ENCODE results near the gene OLFML2B.

GRCh38 chr1:161986328-161986727, 37.3 kb downstream of the OLFML2B start:
- TF ChIP-seq, protein P1, sequence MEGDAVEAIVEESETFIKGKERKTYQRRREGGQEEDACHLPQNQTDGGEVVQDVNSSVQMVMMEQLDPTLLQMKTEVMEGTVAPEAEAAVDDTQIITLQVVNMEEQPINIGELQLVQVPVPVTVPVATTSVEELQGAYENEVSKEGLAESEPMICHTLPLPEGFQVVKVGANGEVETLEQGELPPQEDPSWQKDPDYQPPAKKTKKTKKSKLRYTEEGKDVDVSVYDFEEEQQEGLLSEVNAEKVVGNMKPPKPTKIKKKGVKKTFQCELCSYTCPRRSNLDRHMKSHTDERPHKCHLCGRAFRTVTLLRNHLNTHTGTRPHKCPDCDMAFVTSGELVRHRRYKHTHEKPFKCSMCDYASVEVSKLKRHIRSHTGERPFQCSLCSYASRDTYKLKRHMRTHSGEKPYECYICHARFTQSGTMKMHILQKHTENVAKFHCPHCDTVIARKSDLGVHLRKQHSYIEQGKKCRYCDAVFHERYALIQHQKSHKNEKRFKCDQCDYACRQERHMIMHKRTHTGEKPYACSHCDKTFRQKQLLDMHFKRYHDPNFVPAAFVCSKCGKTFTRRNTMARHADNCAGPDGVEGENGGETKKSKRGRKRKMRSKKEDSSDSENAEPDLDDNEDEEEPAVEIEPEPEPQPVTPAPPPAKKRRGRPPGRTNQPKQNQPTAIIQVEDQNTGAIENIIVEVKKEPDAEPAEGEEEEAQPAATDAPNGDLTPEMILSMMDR (IDR thresholded peaks at IDR 0.05): no peak
- TF ChIP-seq EP300 (IDR thresholded peaks at IDR 0.05) (no peak), POLR2A (IDR thresholded peaks at IDR 0.05) (no peak)

All from suprapubic skin (tissue), 3 donors.